Neuronal stem cell (in vitro differentiated cells): ENCODE results near the gene RIC1.
"Not testable (repeated sequence)": the region's sequence is repeated elsewhere in the genome, so short reads cannot be mapped to it uniquely, and the experiment has no call there.

ENCODE experiments used
- DNase-seq: peaks from one replicate; pipeline ENCODE4 v3.0.0-alpha.2; 2013; ENCODE audit warnings: low spot score
- H2AFZ ChIP-seq: one replicate; pipeline ENCODE4 v1.6.1; 2013; ENCODE audit warnings: mild to moderate bottlenecking, low read length, inconsistent platforms
- H2AK5ac ChIP-seq: 2 replicates; pipeline ENCODE4 v1.6.1; 2013; ENCODE audit warnings: low read depth, mild to moderate bottlenecking, inconsistent platforms, low read length, moderate library complexity, mixed read lengths
- H2BK120ac ChIP-seq: 2 replicates; pipeline ENCODE4 v1.6.1; 2013; ENCODE audit warnings: low read depth, mild to moderate bottlenecking, inconsistent platforms, low read length, moderate library complexity, mixed read lengths
- H2BK12ac ChIP-seq: one replicate; pipeline ENCODE4 v1.6.1; 2013; ENCODE audit warnings: low read length, inconsistent platforms
- H2BK15ac ChIP-seq: 2 replicates; pipeline ENCODE4 v1.6.1; 2013; ENCODE audit warnings: mild to moderate bottlenecking, low read length, inconsistent platforms, mixed read lengths
- H2BK5ac ChIP-seq: one replicate; pipeline ENCODE4 v1.6.1; 2013; ENCODE audit warnings: inconsistent platforms, mild to moderate bottlenecking, low read length, moderate library complexity
- H3K14ac ChIP-seq: one replicate; pipeline ENCODE4 v1.6.1; 2013; ENCODE audit warnings: low read length, inconsistent platforms
- H3K18ac ChIP-seq: 2 replicates; pipeline ENCODE4 v1.6.1; 2013; ENCODE audit warnings: low read length, inconsistent platforms
- H3K23ac ChIP-seq: 2 replicates; pipeline ENCODE4 v1.6.1; 2013; ENCODE audit warnings: low read depth, mild to moderate bottlenecking, mixed read lengths, low read length, inconsistent platforms; ENCODE audit not compliant: poor library complexity
- H3K27ac ChIP-seq: replicated peaks from 3 replicates; pipeline ENCODE4 v1.5.1; 2013; ENCODE audit warnings: low read length, inconsistent platforms
- H3K27me3 ChIP-seq, 3 experiments: 2 replicates each; pipeline ENCODE4 v1.6.1; 2013; ENCODE audit warnings: low read length in 3 of 3, mild to moderate bottlenecking in 2 of 3, inconsistent platforms in 1 of 3, low read depth in 1 of 3, mixed read lengths in 1 of 3, moderate library complexity in 1 of 3; ENCODE audit not compliant: control insufficient read depth in 3 of 3, insufficient read depth in 3 of 3
- H3K36me3 ChIP-seq, 2 donors: replicated peaks in 1 of 2; 2 replicates each; pipeline ENCODE4 v1.6.1; 2013; ENCODE audit warnings: low read length in 2 of 2; ENCODE audit not compliant: control insufficient read depth in 2 of 2, insufficient read depth in 2 of 2
- H3K4ac ChIP-seq: 2 replicates; pipeline ENCODE4 v1.6.1; 2013; ENCODE audit warnings: inconsistent platforms, mild to moderate bottlenecking, low read length, moderate library complexity
- H3K4me1 ChIP-seq, 2 donors: 1 replicate in 1 of 2; 2 replicates in 1 of 2; pipeline ENCODE4 v1.6.1; 2013; ENCODE audit warnings: low read length in 2 of 2, low read depth in 1 of 2; ENCODE audit not compliant: control insufficient read depth in 2 of 2, insufficient read depth in 1 of 2
- H3K4me2 ChIP-seq: one replicate; pipeline ENCODE4 v1.6.1; 2013; ENCODE audit warnings: mild to moderate bottlenecking, low read length, inconsistent platforms; ENCODE audit not compliant: insufficient read depth, poor library complexity, severe bottlenecking
- H3K4me3 ChIP-seq, 2 donors: 2 replicates each; pipeline ENCODE4 v1.5.1; 2013; ENCODE audit warnings: low read length in 2 of 2, mild to moderate bottlenecking in 2 of 2, inconsistent platforms in 1 of 2, moderate library complexity in 1 of 2
- H3K79me1 ChIP-seq: one replicate; pipeline ENCODE4 v1.6.1; 2013; ENCODE audit warnings: low read depth, mild to moderate bottlenecking, inconsistent platforms, low read length, moderate library complexity
- H3K9ac ChIP-seq: one replicate; pipeline ENCODE4 v1.6.1; 2013; ENCODE audit warnings: mild to moderate bottlenecking, low read depth, low read length, inconsistent platforms; ENCODE audit not compliant: poor library complexity
- H3K9me3 ChIP-seq, 2 donors: replicated peaks in 1 of 2; 2 replicates each; pipeline versions ENCODE3 to v1.6.1; 2013; ENCODE audit warnings: low read length in 2 of 2, mild to moderate bottlenecking in 2 of 2, inconsistent platforms in 1 of 2, low read depth in 1 of 2, mixed read lengths in 1 of 2, moderate library complexity in 1 of 2; ENCODE audit not compliant: control insufficient read depth in 2 of 2, insufficient read depth in 1 of 2
- H4K8ac ChIP-seq: one replicate; pipeline ENCODE4 v1.6.1; 2013; ENCODE audit warnings: low read depth, mild to moderate bottlenecking, inconsistent platforms, low read length, moderate library complexity
- H4K91ac ChIP-seq: one replicate; pipeline ENCODE4 v1.6.1; 2013; ENCODE audit warnings: low read length, low read depth, mild to moderate bottlenecking, inconsistent platforms; ENCODE audit not compliant: poor library complexity
- WGBS, 2 donors: extraction: QIAGEN DNeasy Blood & Tissue Kit; methylation state at CpG; one replicate each; pipeline ENCODE4 v1.1.7; 2013; ENCODE audit warnings: missing lambda C conversion rate in 2 of 2, mixed read lengths in 1 of 2; ENCODE audit not compliant: insufficient read length in 2 of 2, insufficient replicate concordance in 1 of 2; ENCODE audit errors: extremely low coverage in 2 of 2; 5-methylcytosine and 5-hydroxymethylcytosine counted together

Gene RIC1

GRCh38 chr9:5652821-5653220 is 23.9 kb downstream of the RIC1 start:
- peaks cover 0 to 7% of the 10 kb centered on the region in 2 donors for H3K36me3 ChIP-seq
- peaks cover 7% of the 10 kb centered on the region for H3K79me1 ChIP-seq
- H2AFZ ChIP-seq = no peak overlapping the region
- H2BK5ac ChIP-seq = no peak overlapping the region
- H3K27ac ChIP-seq = no peak overlapping the region
- no peak overlapping the region for H2BK12ac ChIP-seq
- no peaks in the 10 kb centered on the region for H3K27me3 ChIP-seq
- no peak overlapping the region for H3K4me2 ChIP-seq
- no peak overlapping the region for H4K8ac ChIP-seq
- peaks cover 2 to 21% of the 10 kb centered on the region in 2 donors for H3K9me3 ChIP-seq
- H2BK120ac ChIP-seq = no peak overlapping the region
- H3K4ac ChIP-seq = no peak overlapping the region
- WGBS, 2 donors = no CpG with 5 or more reads among the region's 1 CpG
- no peak overlapping the region for H2AK5ac ChIP-seq
- no peak for DNase-seq
- no peak overlapping the region for H3K23ac ChIP-seq
- no peak overlapping the region for H3K18ac ChIP-seq
- H4K91ac ChIP-seq = no peak overlapping the region
- H3K9ac ChIP-seq = no peak overlapping the region
- H3K4me1 ChIP-seq = no peaks in the 10 kb centered on the region
- no peak overlapping the region for H3K14ac ChIP-seq
- no peak overlapping the region for H2BK15ac ChIP-seq
- H3K4me3 ChIP-seq = no peak overlapping the region

GRCh38 chr9:5662804-5663203 is 33.9 kb downstream of the RIC1 start:
- not testable (repeated sequence) for H2AK5ac ChIP-seq, H3K9ac ChIP-seq, H2BK12ac ChIP-seq, H2AFZ ChIP-seq, H3K4me3 ChIP-seq, H3K4me2 ChIP-seq, H3K27ac ChIP-seq, H2BK5ac ChIP-seq, H2BK15ac ChIP-seq, H4K91ac ChIP-seq, H3K79me1 ChIP-seq, H4K8ac ChIP-seq, DNase-seq, H3K18ac ChIP-seq, H3K4me1 ChIP-seq, H3K27me3 ChIP-seq, H3K14ac ChIP-seq, H2BK120ac ChIP-seq, H3K4ac ChIP-seq, H3K23ac ChIP-seq
- WGBS, 2 donors = no CpG with 5 or more reads among the region's 1 CpG
- peaks cover 0 to 35% of the 10 kb centered on the region in 2 donors for H3K36me3 ChIP-seq
- peaks cover 1 to 38% of the 10 kb centered on the region in 2 donors for H3K9me3 ChIP-seq

DNA sequence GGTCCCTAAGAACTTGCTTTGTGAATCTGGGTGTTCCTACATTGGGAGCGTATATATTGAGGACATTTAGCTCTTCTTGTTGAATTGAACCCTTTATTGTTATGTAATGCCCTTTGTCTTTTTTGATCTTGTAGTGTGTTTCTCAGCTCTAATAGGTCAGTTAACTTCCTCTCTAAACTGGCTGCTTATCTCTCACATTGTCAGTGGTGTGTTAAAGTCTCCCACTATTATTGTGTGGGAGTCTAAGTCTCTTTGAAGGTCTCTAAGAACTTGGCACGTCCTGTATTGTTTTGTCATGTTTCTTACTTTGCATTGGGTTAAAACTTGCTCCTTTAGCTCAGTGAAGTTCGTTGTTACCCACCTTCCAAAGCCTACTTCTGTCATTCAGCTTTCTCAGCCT is 36.2 kb downstream of the RIC1 start:
- Histone ChIP-seq H3K4me1 (no peaks in the 10 kb centered on the region), H3K4me3 (no peak overlapping the region), H2BK15ac (no peak overlapping the region), H2BK5ac (no peak overlapping the region), H2BK12ac (no peak overlapping the region), H3K36me3 (peaks cover 0 to 13% of the 10 kb centered on the region in 2 donors), H3K9me3 (peaks cover 1 to 39% of the 10 kb centered on the region in 2 donors), H2AK5ac (no peak overlapping the region), H3K4ac (no peak overlapping the region), H4K91ac (no peak overlapping the region), H2AFZ (no peak overlapping the region), H3K27ac (no peak overlapping the region), H3K9ac (no peak overlapping the region), H3K14ac (no peak overlapping the region), H4K8ac (no peak overlapping the region), H3K18ac (no peak overlapping the region), H3K4me2 (no peak overlapping the region), H3K23ac (no peak overlapping the region), H3K79me1 (peaks cover 2% of the 10 kb centered on the region), H2BK120ac (no peak overlapping the region), H3K27me3 (no peaks in the 10 kb centered on the region)
- no CpG with 5 or more reads among the region's 3 CpGs for WGBS, 2 donors
- no peak for DNase-seq

- Histone ChIP-seq H3K27me3 (no peaks in the 10 kb centered on the region), H4K8ac (no peak overlapping the region), H3K18ac (no peak overlapping the region), H2BK12ac (no peak overlapping the region), H4K91ac (no peak overlapping the region), H3K4me3 (no peak overlapping the region), H3K14ac (no peak overlapping the region), H3K79me1 (no peaks in the 10 kb centered on the region), H2BK15ac (no peak overlapping the region), H3K4ac (no peak overlapping the region), H3K23ac (no peak overlapping the region), H3K4me2 (no peak overlapping the region), H2BK120ac (no peak overlapping the region), H3K9ac (no peak overlapping the region), H3K4me1 (no peaks in the 10 kb centered on the region), H3K27ac (no peak overlapping the region), H2AFZ (no peak overlapping the region), H2AK5ac (no peak overlapping the region), H3K9me3 (peaks cover 3 to 24% of the 10 kb centered on the region in 2 donors), H2BK5ac (no peak overlapping the region), H3K36me3 (peaks cover 0 to 11% of the 10 kb centered on the region in 2 donors)
- no peak for DNase-seq
- no CpG with 5 or more reads among the region's 6 CpGs for WGBS, 2 donors
Observed at GRCh38 chr9:5667391-5667790, 38.5 kb downstream of the RIC1 start.
